NCI-H1694 treated with DMSO at 0.1 percent for 48 hours (cell line): ENCODE results near the gene DAP.

Experiments
- DNase-seq: peaks from one replicate; lab custom pipeline; 2025; lab: John Stamatoyannopoulos, UW

DAP gene

DNA sequence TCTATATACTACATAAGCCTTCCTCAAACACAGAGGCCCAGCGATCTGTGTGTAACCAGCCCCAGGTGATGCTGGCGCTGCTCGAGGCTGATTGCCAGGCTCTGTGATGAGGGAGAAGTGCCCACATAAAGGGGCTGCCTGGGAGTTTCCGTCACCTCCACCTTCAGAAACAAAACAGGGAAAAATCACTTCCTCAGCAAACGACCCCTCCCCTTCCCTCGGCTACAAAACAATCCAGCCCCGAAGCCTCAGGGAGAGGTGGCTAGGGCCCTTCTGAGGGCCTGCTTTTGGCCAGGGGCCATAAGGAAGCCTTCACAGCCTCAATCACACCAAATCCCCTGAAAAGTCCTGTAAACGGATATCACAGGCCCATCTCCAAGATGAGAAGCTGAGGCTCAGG, 51.1 kb downstream of the DAP start:
- no peak for DNase-seq

DNA sequence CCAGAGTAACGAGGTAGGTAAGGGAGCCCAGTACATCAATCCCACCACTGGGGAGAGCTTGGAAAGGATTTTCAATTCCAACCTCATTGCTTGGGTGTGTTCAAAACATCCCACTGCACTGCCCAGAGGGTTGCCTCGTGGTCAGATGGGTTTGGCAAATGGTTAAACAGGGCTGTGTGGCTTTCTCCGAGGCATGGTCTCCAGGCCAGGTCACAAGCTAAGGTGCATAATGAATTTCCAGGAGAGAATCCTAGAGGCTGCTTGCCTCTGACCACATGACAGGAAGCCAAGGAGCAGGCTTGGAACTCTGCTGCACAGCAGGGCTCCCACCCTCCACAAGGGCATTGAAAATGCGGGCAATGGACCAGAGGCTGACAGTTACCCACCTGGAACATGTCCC, 51.6 kb downstream of the DAP start:
- no peak for DNase-seq

DNA sequence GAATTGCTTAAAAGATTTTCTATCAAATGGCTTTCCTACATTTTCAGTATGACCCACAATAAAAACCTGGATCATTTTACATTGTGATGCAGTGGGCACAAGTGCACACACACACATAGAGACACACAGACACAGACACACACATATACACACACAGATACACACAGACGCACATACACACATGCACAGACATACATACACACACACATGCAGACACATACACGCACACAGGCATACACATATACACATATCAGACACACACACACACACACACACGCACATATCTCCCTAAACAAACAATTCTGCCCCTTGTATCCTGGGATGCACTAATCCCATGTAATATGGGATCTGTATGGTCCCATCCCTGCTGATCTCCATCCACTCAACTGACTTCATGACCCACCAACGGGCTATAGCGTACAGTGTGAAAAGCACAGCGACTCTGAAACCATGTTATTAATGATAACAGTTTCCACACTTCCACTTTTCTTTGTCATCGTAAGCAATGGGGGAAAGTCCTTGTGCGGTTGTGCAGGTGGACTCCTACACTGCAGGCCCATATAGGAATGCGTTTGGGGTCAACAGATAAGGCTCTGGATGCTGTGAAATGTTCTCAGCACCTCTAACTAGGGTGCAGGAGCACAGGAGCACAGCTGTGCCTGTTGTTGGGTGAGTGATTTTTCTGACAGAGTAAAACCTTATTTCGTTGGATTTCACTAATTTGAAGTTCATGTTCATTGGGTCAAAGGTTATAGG, 52.7 kb downstream of the DAP start:
- no peak for DNase-seq

DNA sequence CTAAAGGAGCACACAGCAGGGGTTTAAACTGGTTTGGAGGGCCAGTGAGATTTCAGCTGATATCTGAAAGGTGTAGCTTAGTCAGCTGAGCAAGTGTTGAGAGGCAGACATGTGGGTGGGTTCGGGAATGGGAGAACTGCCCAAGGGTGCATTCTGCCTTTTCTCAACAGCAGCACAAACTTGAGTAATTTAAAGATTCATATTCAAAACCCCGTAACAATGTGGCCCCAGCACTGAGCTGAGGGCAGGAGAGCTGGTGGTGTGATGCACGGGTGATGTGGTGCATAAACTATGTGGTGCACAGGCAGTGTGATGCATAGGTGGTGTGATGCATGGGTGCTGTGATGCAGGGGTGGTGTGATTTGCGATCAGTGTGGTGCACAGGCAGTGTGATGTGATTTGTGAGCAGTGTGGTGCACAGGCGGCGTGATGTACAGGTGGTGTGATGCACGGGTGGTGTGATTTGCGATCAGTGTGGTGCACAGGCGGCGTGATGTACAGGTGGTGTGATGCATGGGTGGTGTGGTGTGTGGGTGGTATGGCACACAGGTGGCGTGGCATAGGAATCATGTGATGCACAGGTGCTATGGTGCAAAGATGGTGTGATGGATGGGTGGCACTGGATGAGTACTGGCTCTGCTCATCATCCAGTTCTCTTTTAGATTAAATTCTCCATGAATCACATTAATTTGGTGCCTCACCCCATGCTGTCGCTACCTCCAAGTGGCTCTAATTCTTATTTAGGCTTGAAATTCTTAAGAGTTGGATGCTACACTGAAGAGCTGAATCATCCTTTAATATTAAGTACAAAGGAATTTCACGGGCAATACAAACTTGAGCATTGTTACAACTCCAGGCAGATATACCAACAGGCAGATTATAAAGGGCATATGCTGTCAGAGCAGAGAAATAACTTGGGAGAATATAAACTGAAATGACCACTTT, 53.6 kb downstream of the DAP start:
- no peak for DNase-seq

DNA sequence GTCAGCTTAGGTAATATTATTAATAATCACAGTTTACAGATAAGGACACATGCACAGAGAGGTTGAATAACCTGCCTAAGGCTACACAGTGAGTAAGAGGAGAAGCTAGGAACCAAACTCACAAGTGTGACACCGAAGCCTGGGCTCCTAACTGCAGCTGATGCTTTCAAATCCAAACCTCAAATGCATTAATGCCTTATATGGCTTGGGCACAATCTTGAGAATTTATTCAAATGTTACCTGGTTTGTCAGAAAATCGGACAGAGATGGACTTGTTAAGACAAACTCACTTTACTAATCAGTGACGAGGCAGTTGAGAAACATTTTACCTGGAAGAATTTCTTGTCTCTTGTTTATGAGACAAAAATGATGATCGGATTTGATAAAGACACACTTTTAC, 54.7 kb downstream of the DAP start:
- no peak for DNase-seq

DNA sequence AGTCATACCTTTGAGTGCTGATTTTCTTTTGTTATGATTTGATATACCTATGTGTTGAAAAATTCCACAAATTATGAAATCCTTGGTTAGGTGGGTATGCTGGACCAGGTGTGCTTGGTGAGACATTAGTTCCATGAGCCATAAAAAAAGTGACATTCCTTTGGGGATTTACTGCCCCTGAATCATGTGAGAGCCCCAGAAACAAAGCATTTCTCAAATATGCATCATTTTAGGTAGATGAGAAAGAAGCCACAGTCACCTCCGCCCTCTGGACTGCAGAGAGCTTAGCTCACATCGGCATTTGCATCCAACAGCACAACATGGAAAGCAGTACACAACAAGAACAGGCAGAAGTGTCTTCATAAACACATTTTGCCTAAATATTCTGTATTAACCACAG, 55.3 kb downstream of the DAP start:
- no peak for DNase-seq

DNA sequence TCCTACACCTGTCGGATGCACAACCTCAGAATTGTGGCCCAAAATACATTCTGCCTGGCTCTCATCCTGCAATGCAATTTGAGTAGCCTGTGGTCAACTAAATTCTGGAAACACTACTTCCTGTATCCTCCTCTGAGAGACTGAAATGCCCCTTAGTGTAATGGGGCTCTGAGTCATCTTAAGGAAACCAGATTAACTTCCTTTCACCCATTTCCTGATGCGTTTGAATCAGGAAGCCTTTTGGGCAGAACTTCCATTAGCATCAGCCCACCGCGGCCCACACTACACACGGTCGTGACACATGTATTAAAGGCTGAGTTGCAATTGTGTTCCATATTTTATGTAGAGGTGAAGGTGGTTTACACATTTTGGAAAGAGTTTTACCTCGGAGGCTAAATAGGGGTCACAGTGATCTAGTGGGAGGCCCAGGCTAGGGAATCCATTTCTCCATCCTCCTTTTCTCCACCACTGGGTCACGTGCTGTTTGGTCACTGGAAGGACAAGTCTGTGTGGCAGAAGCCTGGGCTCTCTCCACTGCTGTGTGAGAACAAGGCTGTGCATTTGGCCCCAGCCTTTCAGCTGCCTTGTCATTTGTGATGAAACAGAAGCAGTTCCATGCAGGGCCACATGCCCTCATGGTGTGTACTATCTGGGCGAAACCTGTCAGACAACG, 55.9 kb downstream of the DAP start:
- no peak for DNase-seq

DNA sequence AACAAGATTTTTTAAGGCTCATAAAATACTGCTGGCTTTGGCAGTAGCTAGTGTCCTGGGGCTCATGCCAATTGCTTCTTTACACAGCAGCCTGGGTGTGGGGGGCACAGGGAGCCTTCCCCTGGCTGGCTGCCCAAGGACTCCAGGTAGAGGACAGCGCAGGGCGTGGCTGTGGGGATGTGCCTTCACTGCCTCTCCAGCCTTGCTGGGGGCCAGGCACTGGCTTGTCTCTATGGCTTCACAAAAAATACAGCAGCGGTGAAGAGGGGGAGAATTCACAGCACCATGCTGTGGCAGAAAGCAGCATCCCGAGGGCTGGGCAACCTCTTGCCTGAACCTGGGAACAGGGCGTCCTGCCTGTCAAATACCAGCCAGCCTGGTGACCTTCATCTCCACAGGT, 57.4 kb downstream of the DAP start:
- no peak for DNase-seq

DNA sequence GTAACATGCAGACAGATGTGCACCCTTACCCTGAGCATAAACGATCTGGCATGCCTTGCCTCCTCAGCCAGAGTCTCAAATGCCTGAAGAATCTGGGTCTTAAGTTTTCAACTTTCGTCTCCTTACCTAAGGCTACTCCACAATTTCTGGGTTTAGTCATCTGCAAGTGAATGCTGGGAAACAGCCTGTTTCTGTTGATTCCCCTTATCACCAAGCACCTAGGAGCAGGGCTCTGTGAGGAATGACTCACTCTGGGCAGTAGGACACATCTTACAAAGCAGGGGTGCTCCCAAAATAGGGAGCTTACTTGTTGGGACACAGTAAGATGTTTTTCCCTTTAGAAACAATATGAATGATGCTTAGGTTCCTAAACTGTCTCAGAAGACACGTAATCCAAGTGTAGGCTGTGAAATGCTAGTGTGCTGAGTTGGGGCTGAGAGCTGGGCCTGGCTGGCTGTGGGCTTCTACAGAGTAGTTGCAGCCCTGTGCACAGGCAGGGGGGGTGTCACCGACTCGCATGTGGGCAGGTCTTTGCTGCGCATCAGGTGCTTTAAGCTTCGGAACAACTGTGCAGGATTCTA, 58.0 kb downstream of the DAP start:
- no peak for DNase-seq

DNA sequence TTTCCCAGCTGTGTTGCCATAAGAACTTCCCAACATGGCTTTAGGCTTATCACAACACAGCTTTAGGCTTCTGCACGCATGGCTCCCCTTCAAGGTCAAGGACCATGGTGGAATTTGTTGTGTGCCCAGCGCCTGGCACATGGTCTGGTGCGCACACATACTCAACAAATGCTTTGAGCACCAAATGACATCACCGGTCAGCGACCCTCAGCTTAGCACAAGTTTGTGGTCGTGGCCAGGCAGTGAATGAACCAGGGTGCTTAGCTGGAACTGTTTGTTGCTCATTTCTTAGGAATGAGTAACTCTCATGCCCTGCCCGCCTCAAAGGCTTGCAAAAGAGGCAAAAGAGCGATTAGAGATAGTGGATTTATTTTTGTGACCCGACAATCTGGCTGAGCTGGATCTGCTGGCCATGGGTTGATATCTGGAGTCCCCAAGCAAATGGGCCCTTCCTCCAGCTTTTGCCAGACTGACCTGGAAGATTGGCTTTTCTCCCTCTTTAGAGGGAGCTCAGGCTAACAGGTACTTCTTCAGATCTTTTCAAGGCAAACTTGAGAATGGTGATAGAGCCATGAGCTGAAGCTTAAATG, 58.9 kb downstream of the DAP start:
- no peak for DNase-seq

DNA sequence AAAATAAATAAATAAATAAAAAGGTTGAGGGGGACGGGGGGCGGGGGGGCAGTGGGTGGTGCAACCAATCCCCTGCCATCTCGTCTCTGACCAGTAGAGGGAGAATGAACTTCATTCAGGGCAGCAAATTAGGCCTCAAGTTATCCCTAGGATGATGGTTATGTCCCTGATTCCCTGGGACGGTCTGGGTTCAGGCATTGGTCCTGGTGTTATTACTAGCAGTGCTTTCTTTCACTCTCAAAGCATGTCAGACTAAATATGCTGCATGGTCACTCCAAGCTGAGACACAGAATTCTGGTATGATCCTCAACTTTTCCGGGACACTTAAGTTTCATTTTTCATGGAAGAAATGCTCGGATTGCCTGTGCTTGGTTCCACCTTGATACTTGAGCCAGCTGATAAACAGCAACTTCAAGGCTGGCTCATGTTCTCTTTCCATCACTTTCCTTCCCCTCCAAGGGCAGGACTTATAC, 59.4 kb downstream of the DAP start:
- DNase-seq, result peak; percentile 55

DNA sequence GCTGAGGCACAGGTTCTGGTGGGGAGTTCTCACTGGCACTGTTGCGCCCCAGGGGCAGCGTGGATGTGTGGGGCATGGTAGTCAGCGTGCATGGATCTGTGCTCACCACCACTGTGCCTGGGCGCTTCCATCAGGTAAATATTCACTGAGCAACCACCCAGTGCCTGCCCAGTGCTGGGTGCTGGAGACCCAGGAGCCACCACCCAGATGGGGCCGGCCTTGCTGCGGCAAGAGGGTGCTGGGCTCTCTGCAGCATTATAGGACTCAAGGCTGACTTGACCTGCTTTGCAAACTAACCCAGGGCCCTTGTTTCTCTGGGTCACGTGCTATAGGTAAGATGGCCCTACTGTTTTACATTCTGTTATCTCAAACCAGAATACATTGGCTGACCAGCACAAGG, 60.5 kb downstream of the DAP start:
- DNase-seq, result no peak

DNA sequence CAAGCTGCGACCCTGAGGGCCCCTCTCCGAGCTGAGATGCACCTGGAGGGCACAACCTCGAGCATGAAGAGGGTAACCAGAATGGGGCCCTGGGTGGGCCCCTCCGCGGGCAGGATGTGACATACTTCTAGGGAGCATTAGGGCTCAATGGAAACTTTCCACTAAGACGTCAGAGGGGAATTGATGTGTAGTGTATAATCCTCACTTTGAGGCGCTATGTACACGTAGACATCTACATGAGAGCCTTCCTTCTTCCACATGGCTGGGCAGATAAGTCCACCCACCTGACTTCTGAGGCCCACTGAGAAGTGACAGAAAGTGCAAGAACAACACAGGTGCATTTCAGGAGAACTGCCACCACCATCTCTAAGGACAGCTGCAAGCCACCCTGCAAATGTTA, 61.0 kb downstream of the DAP start:
- no peak for DNase-seq

DNA sequence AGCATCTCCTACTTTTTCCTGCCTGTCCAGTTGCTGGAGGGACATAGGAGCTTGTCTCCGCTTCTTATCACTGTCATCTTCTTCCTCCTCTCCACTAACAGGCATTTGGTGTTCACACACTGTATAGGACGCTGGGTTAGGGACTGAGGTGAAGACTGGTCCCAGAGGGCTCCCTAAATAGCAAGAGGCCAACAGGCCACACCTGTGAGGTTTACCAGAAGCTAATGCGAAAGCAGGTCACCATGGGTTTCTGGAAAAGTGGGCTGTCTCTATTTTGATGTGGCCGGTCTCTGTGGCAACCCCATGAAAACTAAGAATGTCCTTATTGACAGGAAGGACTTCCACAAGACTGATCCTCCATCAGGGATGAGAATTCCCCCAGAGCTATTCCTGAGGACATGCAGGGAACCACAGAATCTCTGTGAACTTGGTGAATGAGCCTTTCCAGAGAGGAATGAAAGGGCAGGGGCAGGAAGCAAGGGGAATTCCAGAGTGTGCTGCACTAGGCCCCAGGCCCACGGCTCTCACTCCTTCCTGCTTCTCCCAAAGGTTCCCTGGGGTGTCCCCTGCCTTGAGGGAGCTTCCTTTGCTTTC, 61.7 kb downstream of the DAP start:
- no peak for DNase-seq

DNA sequence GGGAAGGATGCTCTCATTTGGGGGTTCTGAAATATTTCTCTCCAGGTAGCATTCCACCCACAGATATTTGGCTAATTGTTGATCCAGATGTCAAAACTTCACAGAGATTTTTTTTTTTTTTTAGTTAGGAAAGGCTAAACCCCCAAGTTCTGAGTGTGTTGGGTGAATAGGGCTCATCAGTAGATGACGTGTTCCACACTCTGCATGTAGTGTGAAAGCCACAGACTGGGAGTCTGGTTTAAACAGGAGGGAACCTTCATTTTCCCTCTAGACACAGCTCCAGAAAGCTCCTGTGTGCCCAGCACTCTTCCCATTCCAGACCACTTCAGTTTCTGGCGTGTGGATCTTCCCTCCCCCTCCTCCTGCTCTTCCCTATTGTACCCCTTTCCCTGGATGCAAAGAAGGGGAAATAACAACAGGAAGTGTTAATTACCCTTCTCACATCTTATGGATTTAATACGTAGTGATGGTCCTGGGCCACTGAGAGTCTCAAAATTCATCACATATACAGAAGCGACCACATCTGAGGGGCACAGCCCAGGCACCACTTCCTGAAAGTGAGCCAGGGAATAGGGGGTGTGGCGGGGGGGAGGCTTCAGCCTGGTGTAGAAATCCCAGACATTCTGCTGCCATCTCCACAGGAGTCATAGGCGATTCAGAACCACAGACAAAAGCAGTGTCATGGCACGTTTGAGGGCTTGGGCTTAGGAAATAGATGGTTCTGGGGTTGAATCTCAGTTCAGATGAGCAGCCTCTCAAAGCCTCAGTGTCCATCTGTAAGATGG, 65.1 kb downstream of the DAP start:
- DNase-seq, result no peak

DNA sequence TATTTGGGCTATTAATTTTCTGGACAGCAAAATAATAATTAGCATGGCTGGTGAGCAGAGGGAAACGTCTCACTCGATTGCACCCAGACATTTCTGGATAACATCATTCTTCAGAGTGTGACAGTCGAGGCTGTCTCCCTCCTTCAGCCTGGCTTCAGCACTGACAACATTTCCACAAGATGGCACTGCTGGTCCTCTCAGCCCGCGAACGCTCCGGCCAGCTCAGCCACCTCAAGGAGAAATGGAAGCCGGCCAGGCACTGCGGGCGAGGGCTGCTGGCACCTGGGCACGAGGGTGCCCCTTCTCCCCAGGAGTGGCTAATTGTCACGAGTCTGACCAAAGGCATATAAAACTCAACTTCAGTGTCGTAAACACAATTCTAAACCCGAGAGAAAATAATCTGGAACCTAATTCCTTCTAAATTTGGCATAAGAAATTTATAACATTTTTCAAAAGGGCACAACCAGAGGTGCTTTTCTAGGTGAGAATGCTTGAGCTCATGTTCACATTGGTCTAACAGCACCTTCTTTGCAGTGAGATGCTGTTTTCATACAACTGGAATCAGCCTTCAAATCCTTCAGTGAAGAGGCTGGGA, 65.9 kb downstream of the DAP start:
- DNase-seq, result peak; percentile 64

DNA sequence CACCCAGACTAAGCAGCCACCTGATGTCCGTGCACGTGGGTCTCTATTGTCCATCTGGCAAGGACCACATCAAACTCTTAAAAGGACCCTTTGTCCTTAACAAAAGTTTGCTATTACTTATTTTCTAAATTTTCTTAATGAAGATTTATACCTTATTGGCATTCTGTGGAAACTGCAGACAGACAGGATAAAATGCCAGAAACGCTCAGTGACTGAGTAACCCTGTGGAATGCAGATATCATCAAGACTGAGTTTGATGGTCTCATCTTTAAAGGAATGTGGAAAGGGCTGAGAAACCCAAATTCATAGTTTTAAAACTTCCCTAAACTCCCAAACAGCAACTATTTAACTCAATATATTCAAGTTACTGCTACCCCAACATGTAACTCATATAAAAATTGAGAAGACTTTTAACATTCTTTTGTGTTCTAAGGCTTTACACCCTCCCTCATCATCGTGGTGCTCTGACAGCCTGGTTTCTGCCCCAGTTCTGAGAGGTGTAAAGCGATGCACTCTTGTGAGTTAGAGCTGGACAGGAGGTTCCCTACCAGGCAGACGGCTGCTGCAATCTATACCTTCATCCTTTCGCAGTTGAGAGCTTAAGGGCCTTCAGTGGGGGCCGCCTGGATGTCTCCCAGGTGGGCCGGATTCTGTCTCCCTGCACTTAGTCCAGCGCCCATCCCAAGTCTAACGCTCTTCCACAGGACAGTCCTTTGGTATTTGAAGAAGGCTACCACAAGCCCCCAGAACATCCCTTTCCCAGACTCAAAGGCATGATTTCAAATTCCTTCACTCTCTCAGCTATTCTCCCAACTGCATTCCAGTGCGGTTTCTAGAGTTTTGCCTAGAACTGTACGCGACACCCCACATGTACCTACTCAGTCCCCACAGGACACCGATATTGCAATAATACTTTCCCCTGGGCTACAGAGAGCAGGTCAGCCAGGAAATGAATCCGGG, 68.9 kb downstream of the DAP start:
- DNase-seq, result no peak

DNA sequence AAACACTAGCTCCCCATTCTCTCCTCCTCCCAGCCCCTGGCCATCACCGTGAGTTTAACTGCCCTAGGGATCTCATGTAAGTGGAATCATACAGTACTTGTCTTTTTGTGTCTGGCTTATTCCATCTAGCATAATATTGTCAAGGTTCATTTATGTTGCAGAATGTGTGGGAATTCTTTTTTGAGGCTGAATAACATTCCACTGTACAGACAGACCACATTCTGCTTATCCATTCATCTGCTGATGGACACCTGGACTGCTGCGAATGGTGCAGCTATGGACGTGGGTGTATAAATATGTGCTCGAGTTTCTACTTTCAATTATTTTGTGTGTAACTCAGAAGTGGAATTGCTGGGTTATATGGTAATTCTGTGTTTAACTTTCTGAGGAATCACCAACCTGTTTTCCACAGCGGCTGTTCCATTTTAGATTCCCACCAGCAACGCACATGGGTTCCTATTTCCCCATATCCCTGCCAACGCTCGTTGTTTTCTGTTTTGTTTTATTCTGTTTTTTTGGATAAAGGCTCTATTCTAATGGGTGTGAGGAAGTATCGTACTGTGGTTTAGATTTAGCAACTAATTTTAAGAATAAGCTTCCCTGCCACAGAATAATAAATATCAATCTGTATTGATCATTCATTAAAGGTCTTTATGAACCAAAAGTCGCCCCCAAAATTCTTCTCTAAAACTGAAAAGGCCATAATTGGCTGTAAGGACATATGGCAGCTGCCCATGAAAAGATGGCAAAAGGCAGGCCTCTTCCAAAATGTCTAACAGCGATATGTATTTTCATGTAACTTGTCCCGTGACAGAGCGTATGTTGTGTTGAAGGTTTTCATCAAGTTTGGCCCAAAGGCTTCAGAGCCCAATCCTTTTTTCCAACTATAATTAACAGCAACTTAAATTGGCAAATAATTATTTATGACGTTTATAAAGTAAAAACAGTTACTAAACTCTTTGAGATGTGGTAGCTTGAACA, 70.3 kb downstream of the DAP start:
- no peak for DNase-seq
